Endothelial cell of umbilical vein (primary cell): ENCODE results near the gene ITPR1. TPM values are rescaled to one million over a fixed set of nuclear protein-coding genes. Genes with fewer than 3 reads are reported as not detected.

Experiments
- BruUV-seq: library from RNA; stranded (reverse); fragments of 400-500 nt; replicated peaks from 2 replicates; lab custom pipeline; 2021; lab: Mats Ljungman, UMichigan
- CTCF ChIA-PET: fragments of 300-600, 350-600 bp; sonication (Branson Sonifier 250); formaldehyde crosslinking; loops from one replicate; lab custom pipeline; 2021; ENCODE audit warnings: antibody characterized with exemption, inconsistent platforms; lab: Charles Lee
- POLR2A ChIA-PET: fragments of 300-600, 350-600 bp; sonication (Branson Sonifier 250); formaldehyde crosslinking; loops from one replicate; lab custom pipeline; 2021; ENCODE audit warnings: antibody characterized with exemption, inconsistent platforms; lab: Charles Lee
- DNase-seq: peaks from one replicate; pipeline ENCODE4 v3.0.0-alpha.2; 2011; ENCODE audit warnings: low read depth, low spot score
- FAIRE-seq: peaks from 2 replicates; lab custom pipeline; 2011; peaks lifted over from hg19 to GRCh38; lab: Jason Lieb, UNC
- H2AFZ ChIP-seq: 2 replicates; pipeline ENCODE4 v1.6.0; 2012; ENCODE audit warnings: low read depth, low read length, control low read depth, inconsistent platforms
- H3K27ac ChIP-seq: 2 replicates; pipeline ENCODE4 v1.5.1; 2011; ENCODE audit warnings: low read depth, mild to moderate bottlenecking, control low read depth, low read length, moderate library complexity; ENCODE audit not compliant: insufficient read depth
- H3K27me3 ChIP-seq, 2 experiments: 2 replicates each; pipeline versions ENCODE4 v1.6.0 to v1.6.1; 2011; ENCODE audit warnings: low read length in 2 of 2, mixed read lengths in 1 of 2; ENCODE audit not compliant: control insufficient read depth in 2 of 2, insufficient read depth in 2 of 2
- H3K36me3 ChIP-seq, 2 experiments: 2 replicates in 1 of 2; 3 replicates in 1 of 2; pipeline ENCODE4 v1.5.1; 2011; ENCODE audit warnings: low read length in 2 of 2, mild to moderate bottlenecking in 1 of 2, moderate library complexity in 1 of 2; ENCODE audit not compliant: control insufficient read depth in 2 of 2, insufficient read depth in 2 of 2; ENCODE audit errors: extremely low read depth in 1 of 2
- H3K4me1 ChIP-seq: 3 replicates; pipeline ENCODE4 v1.5.1; 2011; ENCODE audit warnings: mild to moderate bottlenecking, low read length; ENCODE audit not compliant: control insufficient read depth, insufficient read depth; ENCODE audit errors: extremely low read depth
- H3K4me2 ChIP-seq: 2 replicates; pipeline ENCODE4 v1.6.1; 2011; ENCODE audit warnings: low read length, control low read depth, mixed read lengths; ENCODE audit not compliant: insufficient read depth
- H3K4me3 ChIP-seq, 3 experiments: fragments of 200-600 bp in 1 of 3; sonication (generic), shearing (Covaris generic) in 1 of 3; replicated peaks in 1 of 3; 2 replicates each; pipeline ENCODE4 v1.5.1; 2011 to 2016; ENCODE audit warnings: control low read depth in 3 of 3, low read length in 3 of 3, mild to moderate bottlenecking in 2 of 3, inconsistent platforms in 1 of 3, low read depth in 1 of 3, moderate library complexity in 1 of 3; ENCODE audit not compliant: insufficient read depth in 1 of 3
- H3K79me2 ChIP-seq: 2 replicates; pipeline ENCODE4 v1.6.0; 2012; ENCODE audit warnings: low read length, inconsistent platforms; ENCODE audit not compliant: control insufficient read depth, insufficient read depth
- H3K9ac ChIP-seq: replicated peaks from 2 replicates; pipeline ENCODE3; 2011; ENCODE audit warnings: low read length, control low read depth; ENCODE audit not compliant: insufficient read depth; ENCODE audit errors: extremely low read depth
- H3K9me1 ChIP-seq: replicated peaks from 3 replicates; pipeline ENCODE4 v1.6.0; 2011; ENCODE audit warnings: mild to moderate bottlenecking, low read length; ENCODE audit not compliant: control insufficient read depth, insufficient read depth; ENCODE audit errors: extremely low read depth
- H3K9me3 ChIP-seq: replicated peaks from 2 replicates; pipeline ENCODE4 v1.5.1; 2012; ENCODE audit warnings: low read length, inconsistent platforms; ENCODE audit not compliant: control insufficient read depth, insufficient read depth
- H4K20me1 ChIP-seq: replicated peaks from 2 replicates; pipeline ENCODE3; 2011; ENCODE audit warnings: mild to moderate bottlenecking, low read length; ENCODE audit not compliant: control insufficient read depth, insufficient read depth; ENCODE audit errors: extremely low read depth
- EZH2 ChIP-seq: IDR thresholded peaks from 2 replicates; pipeline ENCODE4 v1.6.1; 2012; ENCODE audit warnings: borderline replicate concordance, low read depth, mild to moderate bottlenecking, moderate library complexity, low read length, inconsistent platforms; ENCODE audit not compliant: severe bottlenecking
- FOS ChIP-seq: IDR thresholded peaks from 2 replicates; pipeline ENCODE4 v1.6.1; 2011; ENCODE audit warnings: mild to moderate bottlenecking, low read length, moderate library complexity, borderline replicate concordance; ENCODE audit not compliant: insufficient read depth
- GATA2 ChIP-seq: IDR thresholded peaks from 2 replicates; pipeline ENCODE4 v1.7.0; 2011; ENCODE audit warnings: low read depth, mild to moderate bottlenecking, moderate library complexity, mixed read lengths, low read length; ENCODE audit not compliant: insufficient read length, insufficient read depth
- JUN ChIP-seq: IDR thresholded peaks from 2 replicates; pipeline ENCODE4 v1.6.1; 2011; ENCODE audit warnings: borderline replicate concordance, low read depth; ENCODE audit not compliant: insufficient read length, insufficient read depth
- MYC ChIP-seq: IDR thresholded peaks from one replicate; pipeline ENCODE4 v1.6.1; 2011; ENCODE audit warnings: mild to moderate bottlenecking, low read depth, low read length
- POLR2A ChIP-seq: IDR thresholded peaks from 2 replicates; pipeline ENCODE4 v1.6.1; 2012; ENCODE audit warnings: low read depth, mild to moderate bottlenecking, control low read depth, low read length
- POLR2AphosphoS5 ChIP-seq: IDR thresholded peaks from 2 replicates; pipeline ENCODE4 v1.6.1; 2012; ENCODE audit warnings: low read depth, mild to moderate bottlenecking, control low read depth, low read length, moderate library complexity; ENCODE audit not compliant: insufficient read depth
- dilution Hi-C: fragments of 300-500 bp; cut with MboI; formaldehyde crosslinking; loops from one replicate; pipeline ENCODE4 v1.15.0; 2019; ENCODE audit warnings: low sequenced_read_pairs; ENCODE audit not compliant: extremely low pct_ligation_motif_present
- intact Hi-C: fragments of 100-400 bp; cut with micrococcal nuclease; formaldehyde crosslinking; loops from one replicate; pipeline ENCODE4 v1.10.0; 2022
- polyA plus RNA-seq, 4 experiments: library from polyadenylated mRNA; depleted of rRNA in 3 of 4; stranded (reverse) in 3 of 4; unstranded in 1 of 4; fragments of >200 nt; gene quantifications; 2 replicates each; pipeline versions ENCODE4 v1.2.1 to v1.2.3, GENCODE V29; 2011 to 2012; ENCODE audit warnings: missing spikeins in 1 of 4
- total RNA-seq: library from RNA; stranded (reverse); gene quantifications from 2 replicates; pipeline ENCODE4 v1.2.3, GENCODE V29; 2021
- TF ChIP-seq, protein P1 (sequence below), 2 donors: IDR thresholded peaks; 1 replicate in 1 of 2; 2 replicates in 1 of 2; pipeline ENCODE4 v1.5.1; 2011; ENCODE audit warnings: low read length in 2 of 2, mild to moderate bottlenecking in 2 of 2, moderate library complexity in 2 of 2, control low read depth in 1 of 2, inconsistent platforms in 1 of 2, low read depth in 1 of 2; ENCODE audit not compliant: insufficient read depth in 1 of 2; ENCODE audit errors: extremely low read depth in 1 of 2
- TF ChIP-seq, protein P2 (sequence below): IDR thresholded peaks from 2 replicates; pipeline ENCODE4 v1.6.1; 2011; ENCODE audit not compliant: insufficient read depth, insufficient read length

The ITPR1 gene
- total and polyA plus RNA-seq, 2 donors (not counting 3 experiments of a cell fraction or from before 2014, with no cell fraction given), result 5.1 to 16.1 TPM

DNA sequence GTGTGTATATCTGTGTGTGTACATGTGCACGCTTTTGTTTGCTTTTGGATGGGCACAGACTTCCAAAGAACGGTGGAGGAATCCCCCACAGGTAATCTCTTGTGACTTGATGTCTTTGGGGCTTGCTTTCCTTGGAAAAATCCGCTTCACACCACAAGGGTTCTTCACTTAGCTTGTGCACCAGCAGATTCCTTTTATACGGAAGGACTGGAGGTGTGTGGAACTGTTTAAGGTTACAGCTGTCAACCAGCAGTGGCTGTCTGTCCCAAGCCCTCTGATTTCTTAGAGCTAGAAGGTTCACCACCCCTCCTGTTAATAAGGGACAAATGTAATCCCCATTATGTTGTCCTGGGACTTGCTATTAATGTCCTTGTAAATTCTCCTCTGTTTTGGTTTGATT, 193.5 kb downstream of the ITPR1 start:
- FAIRE-seq (no peak), DNase-seq (no peak)
- Histone ChIP-seq H3K79me2 (no peaks in the 10 kb centered on the region), H3K27me3 (no peaks in the 10 kb centered on the region), H3K9me1 (no peaks in the 10 kb centered on the region), H4K20me1 (no peaks in the 10 kb centered on the region), H3K4me1 (no peaks in the 10 kb centered on the region), H3K9ac (no peak overlapping the region), H3K36me3 (no peaks in the 10 kb centered on the region), H3K4me2 (no peak overlapping the region), H2AFZ (no peak overlapping the region), H3K9me3 (no peaks in the 10 kb centered on the region), H3K4me3 (no peak overlapping the region), H3K27ac (no peak overlapping the region)
- TF ChIP-seq POLR2AphosphoS5, result no peak
- TF ChIP-seq GATA2, result no peak
- TF ChIP-seq, protein P1, sequence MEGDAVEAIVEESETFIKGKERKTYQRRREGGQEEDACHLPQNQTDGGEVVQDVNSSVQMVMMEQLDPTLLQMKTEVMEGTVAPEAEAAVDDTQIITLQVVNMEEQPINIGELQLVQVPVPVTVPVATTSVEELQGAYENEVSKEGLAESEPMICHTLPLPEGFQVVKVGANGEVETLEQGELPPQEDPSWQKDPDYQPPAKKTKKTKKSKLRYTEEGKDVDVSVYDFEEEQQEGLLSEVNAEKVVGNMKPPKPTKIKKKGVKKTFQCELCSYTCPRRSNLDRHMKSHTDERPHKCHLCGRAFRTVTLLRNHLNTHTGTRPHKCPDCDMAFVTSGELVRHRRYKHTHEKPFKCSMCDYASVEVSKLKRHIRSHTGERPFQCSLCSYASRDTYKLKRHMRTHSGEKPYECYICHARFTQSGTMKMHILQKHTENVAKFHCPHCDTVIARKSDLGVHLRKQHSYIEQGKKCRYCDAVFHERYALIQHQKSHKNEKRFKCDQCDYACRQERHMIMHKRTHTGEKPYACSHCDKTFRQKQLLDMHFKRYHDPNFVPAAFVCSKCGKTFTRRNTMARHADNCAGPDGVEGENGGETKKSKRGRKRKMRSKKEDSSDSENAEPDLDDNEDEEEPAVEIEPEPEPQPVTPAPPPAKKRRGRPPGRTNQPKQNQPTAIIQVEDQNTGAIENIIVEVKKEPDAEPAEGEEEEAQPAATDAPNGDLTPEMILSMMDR (IDR thresholded peaks at IDR 0.05; ENCODE audit: extremely low read depth in 1 of 2, insufficient read depth in 1 of 2, low read depth in 1 of 2, low read length in 2 of 2), result no peak
- no peak for TF ChIP-seq FOS
- TF ChIP-seq, protein P2, sequence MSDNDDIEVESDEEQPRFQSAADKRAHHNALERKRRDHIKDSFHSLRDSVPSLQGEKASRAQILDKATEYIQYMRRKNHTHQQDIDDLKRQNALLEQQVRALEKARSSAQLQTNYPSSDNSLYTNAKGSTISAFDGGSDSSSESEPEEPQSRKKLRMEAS, result no peak
- TF ChIP-seq MYC, result no peak
- TF ChIP-seq POLR2A, result no peak
- no peak for TF ChIP-seq EZH2
- TF ChIP-seq JUN, result no peak
- CTCF ChIA-PET, result interaction anchor here (0.9 to 1.4 kb wide), 4 partner anchors 12 to 25 kb away, joined by 3 to 5 read pairs (median 3); no protein-coding TSS in a partner anchor
- POLR2A ChIA-PET, result no interaction called here
- no TSS peak for BruUV-seq
- intact Hi-C loops (no loop called here), dilution Hi-C loops (no loop called here)
